Stomach (tissue), 4 donors: Measurements from ENCODE around the gene L3MBTL4.

ENCODE experiments used
- EP300 ChIP-seq: sonication (generic); formaldehyde crosslinking; IDR thresholded peaks from one replicate; pipeline ENCODE4 v1.6.1; 2017; ENCODE audit warnings: antibody characterized with exemption
- POLR2A ChIP-seq, 4 donors: fragments of 450-650 bp; IDR thresholded peaks; one replicate each; pipeline ENCODE4 v1.6.1; 2016; ENCODE audit warnings: antibody characterized with exemption in 4 of 4, control low read depth in 2 of 4, mild to moderate bottlenecking in 1 of 4, moderate library complexity in 1 of 4
- TF ChIP-seq, protein P1 (sequence below), 7 experiments: fragments of 450-650 bp in 4 of 7; fragments of 200-600 bp in 3 of 7; sonication (generic) in 3 of 7; IDR thresholded peaks; one replicate each; pipeline ENCODE4 v1.5.1; 2016 to 2019; ENCODE audit warnings: antibody characterized with exemption in 7 of 7, control low read depth in 2 of 7, mild to moderate bottlenecking in 1 of 7

GRCh38 chr18:6279308-6279707 lies 135.4 kb downstream of the L3MBTL4 start:
- TF ChIP-seq, protein P1, sequence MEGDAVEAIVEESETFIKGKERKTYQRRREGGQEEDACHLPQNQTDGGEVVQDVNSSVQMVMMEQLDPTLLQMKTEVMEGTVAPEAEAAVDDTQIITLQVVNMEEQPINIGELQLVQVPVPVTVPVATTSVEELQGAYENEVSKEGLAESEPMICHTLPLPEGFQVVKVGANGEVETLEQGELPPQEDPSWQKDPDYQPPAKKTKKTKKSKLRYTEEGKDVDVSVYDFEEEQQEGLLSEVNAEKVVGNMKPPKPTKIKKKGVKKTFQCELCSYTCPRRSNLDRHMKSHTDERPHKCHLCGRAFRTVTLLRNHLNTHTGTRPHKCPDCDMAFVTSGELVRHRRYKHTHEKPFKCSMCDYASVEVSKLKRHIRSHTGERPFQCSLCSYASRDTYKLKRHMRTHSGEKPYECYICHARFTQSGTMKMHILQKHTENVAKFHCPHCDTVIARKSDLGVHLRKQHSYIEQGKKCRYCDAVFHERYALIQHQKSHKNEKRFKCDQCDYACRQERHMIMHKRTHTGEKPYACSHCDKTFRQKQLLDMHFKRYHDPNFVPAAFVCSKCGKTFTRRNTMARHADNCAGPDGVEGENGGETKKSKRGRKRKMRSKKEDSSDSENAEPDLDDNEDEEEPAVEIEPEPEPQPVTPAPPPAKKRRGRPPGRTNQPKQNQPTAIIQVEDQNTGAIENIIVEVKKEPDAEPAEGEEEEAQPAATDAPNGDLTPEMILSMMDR (IDR thresholded peaks at IDR 0.05): no peak
- TF ChIP-seq POLR2A (IDR thresholded peaks at IDR 0.05) (no peak), EP300 (no peak)
